Left lobe of liver (tissue), 2 donors: ENCODE results near the gene BBLN. TPM values are rescaled to one million over a fixed set of nuclear protein-coding genes. Genes with fewer than 3 reads are reported as not detected.
A peak's percentile ranks its signal among the peaks of the same experiment; 100 is the strongest.

ENCODE experiments used
- ATAC-seq: fragments of 200-7000 bp; cut with Tn5 transposase; one replicate; pipeline ENCODE4 v1.9.1; 2020; ENCODE audit warnings: mild to moderate bottlenecking, moderate library complexity
- DNase-seq: peaks from one replicate; pipeline ENCODE4 v3.0.0-alpha.2; 2020; ENCODE audit warnings: low spot score
- total RNA-seq: library from RNA; stranded (reverse); gene quantifications from one replicate; pipeline ENCODE4 v1.2.1, GENCODE V29; 2021
- donor health status: DM: no; HTN: no; CAD: no; lungs with moderate emphysema.
- donor health status: DM: no; HTN: yes; CAD: no.

Gene BBLN
- total RNA-seq, 1 donor from 2014 or later: 20.8 TPM

GRCh38 chr9:128211186-128211980 lies 51.3 kb downstream of the BBLN start:
- DNase-seq (no peak), ATAC-seq (peak; percentile 88)

- no peak for DNase-seq
These were observed 51.9 kb downstream of the BBLN start for GRCh38 chr9:128211981-128212281.

More at GRCh38 chr9:128211981-128212281, 51.9 kb downstream of the BBLN start:
- ATAC-seq: no peak

Other genes with a start within 250 kb of the BBLN start
- 5.9 TPM for gene ST6GALNAC4, start 243.2 kb upstream of the BBLN start, total RNA-seq
- 0.40 TPM for gene PIP5KL1, start 229.5 kb upstream of the BBLN start, total RNA-seq
- 12.4 TPM for gene DPM2, start 222.4 kb upstream of the BBLN start, total RNA-seq
- gene EEIG1, start 179.3 kb upstream of the BBLN start, total RNA-seq: 42.5 TPM
- 6.3 TPM for gene NAIF1, start 92.9 kb upstream of the BBLN start, total RNA-seq
- 76.9 TPM for gene SLC25A25, start 92.0 kb upstream of the BBLN start, total RNA-seq
- gene PTGES2, start 32.5 kb upstream of the BBLN start, total RNA-seq: 35.8 TPM
- 2.7 TPM for gene LCN2, start 10.8 kb upstream of the BBLN start, total RNA-seq
- gene CIZ1, start 31.3 kb downstream of the BBLN start, total RNA-seq: 28.1 TPM
- 3.7 TPM for gene DNM1, start 43.1 kb downstream of the BBLN start, total RNA-seq
- gene GOLGA2, start 115.7 kb downstream of the BBLN start, total RNA-seq: 34.8 TPM
- gene SWI5, start 116.0 kb downstream of the BBLN start, total RNA-seq: 17.8 TPM
- gene TRUB2, start 162.2 kb downstream of the BBLN start, total RNA-seq: 28.7 TPM
- gene COQ4, start 162.6 kb downstream of the BBLN start, total RNA-seq: 34.2 TPM
- 30.3 TPM for gene SLC27A4, start 180.3 kb downstream of the BBLN start, total RNA-seq
- 24.6 TPM for gene URM1, start 211.1 kb downstream of the BBLN start, total RNA-seq